ENCODE results near the gene TRPM2. TPM values are rescaled to one million over a fixed set of nuclear protein-coding genes. Genes with fewer than 3 reads are reported as not detected.

Gene TRPM2
- total RNA-seq, 4 donors from 2014 or later = 0.29 to 3.1 (median 1.8) TPM

DNA sequence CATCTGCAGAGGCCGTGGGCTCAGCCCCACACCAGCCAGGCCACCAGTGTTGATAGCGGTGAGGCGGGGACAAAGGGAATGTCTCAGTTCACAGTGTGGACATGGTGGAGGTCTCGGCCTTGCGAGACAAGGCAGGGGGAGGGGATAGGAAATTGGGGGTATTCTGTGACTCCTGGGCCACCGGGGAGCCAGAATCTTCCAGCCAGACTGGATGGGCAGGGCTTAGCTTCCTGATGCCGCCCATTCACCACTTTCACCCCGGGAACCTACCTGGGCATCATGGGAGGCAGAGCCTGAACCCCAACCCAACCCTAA lies 107.0 kb downstream of the TRPM2 start:
- Histone ChIP-seq H3K36me3 (no peaks in the 10 kb centered on the region), H3K4me1 (peaks cover 0 to 3% of the 10 kb centered on the region in 2 donors), H3K9me3 (no peaks in the 10 kb centered on the region), H3K4me3 (no peak overlapping the region), H3K27ac (no peak overlapping the region), H3K27me3 (no peaks in the 10 kb centered on the region)
- no peak for DNase-seq
- TF ChIP-seq, protein P1, sequence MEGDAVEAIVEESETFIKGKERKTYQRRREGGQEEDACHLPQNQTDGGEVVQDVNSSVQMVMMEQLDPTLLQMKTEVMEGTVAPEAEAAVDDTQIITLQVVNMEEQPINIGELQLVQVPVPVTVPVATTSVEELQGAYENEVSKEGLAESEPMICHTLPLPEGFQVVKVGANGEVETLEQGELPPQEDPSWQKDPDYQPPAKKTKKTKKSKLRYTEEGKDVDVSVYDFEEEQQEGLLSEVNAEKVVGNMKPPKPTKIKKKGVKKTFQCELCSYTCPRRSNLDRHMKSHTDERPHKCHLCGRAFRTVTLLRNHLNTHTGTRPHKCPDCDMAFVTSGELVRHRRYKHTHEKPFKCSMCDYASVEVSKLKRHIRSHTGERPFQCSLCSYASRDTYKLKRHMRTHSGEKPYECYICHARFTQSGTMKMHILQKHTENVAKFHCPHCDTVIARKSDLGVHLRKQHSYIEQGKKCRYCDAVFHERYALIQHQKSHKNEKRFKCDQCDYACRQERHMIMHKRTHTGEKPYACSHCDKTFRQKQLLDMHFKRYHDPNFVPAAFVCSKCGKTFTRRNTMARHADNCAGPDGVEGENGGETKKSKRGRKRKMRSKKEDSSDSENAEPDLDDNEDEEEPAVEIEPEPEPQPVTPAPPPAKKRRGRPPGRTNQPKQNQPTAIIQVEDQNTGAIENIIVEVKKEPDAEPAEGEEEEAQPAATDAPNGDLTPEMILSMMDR (IDR thresholded peaks at IDR 0.05) = no peak
- TF ChIP-seq POLR2A (IDR thresholded peaks at IDR 0.05) = no peak
- intact Hi-C loops (cut with DNase I; ENCODE audit: low total_unique reads) = no loop called here

GRCh38 chr21:44461005-44461404 lies 107.6 kb downstream of the TRPM2 start:
- no peak for DNase-seq
- Histone ChIP-seq H3K27ac (no peak overlapping the region), H3K4me3 (no peak overlapping the region), H3K9me3 (no peaks in the 10 kb centered on the region), H3K4me1 (peaks cover 0 to under 1% of the 10 kb centered on the region in 2 donors), H3K36me3 (no peaks in the 10 kb centered on the region), H3K27me3 (no peaks in the 10 kb centered on the region)
- TF ChIP-seq POLR2A (IDR thresholded peaks at IDR 0.05) = no peak
- TF ChIP-seq, protein P1 (IDR thresholded peaks at IDR 0.05) = no peak
- intact Hi-C loops (cut with DNase I; ENCODE audit: low total_unique reads) = no loop called here

- H3K4me1 ChIP-seq = no peaks in the 10 kb centered on the region
- H3K27ac ChIP-seq = no peak overlapping the region
- intact Hi-C loops (cut with DNase I; ENCODE audit: low total_unique reads) = no loop called here
- TF ChIP-seq, protein P1 (IDR thresholded peaks at IDR 0.05) = no peak
- TF ChIP-seq POLR2A (IDR thresholded peaks at IDR 0.05) = no peak
- H3K4me3 ChIP-seq = no peak overlapping the region
- H3K9me3 ChIP-seq = no peaks in the 10 kb centered on the region
- DNase-seq = no peak
- no peaks in the 10 kb centered on the region for H3K36me3 ChIP-seq
- no peaks in the 10 kb centered on the region for H3K27me3 ChIP-seq
Measured at GRCh38 chr21:44461464-44462001, 108.1 kb downstream of the TRPM2 start.

GRCh38 chr21:44462086-44462833 lies 108.8 kb downstream of the TRPM2 start:
- Histone ChIP-seq H3K4me1 (no peaks in the 10 kb centered on the region), H3K27me3 (no peaks in the 10 kb centered on the region), H3K9me3 (no peaks in the 10 kb centered on the region), H3K4me3 (no peak overlapping the region), H3K27ac (no peak overlapping the region), H3K36me3 (no peaks in the 10 kb centered on the region)
- intact Hi-C loops (cut with DNase I; ENCODE audit: low total_unique reads) = no loop called here
- DNase-seq = no peak
- no peak for TF ChIP-seq POLR2A (IDR thresholded peaks at IDR 0.05)
- TF ChIP-seq, protein P1 (IDR thresholded peaks at IDR 0.05) = no peak

GRCh38 chr21:44462834-44463200 lies 109.4 kb downstream of the TRPM2 start:
- Histone ChIP-seq H3K27ac (no peak overlapping the region), H3K4me1 (no peaks in the 10 kb centered on the region), H3K36me3 (no peaks in the 10 kb centered on the region), H3K27me3 (no peaks in the 10 kb centered on the region), H3K9me3 (no peaks in the 10 kb centered on the region), H3K4me3 (no peak overlapping the region)
- intact Hi-C loops (cut with DNase I; ENCODE audit: low total_unique reads) = no loop called here
- TF ChIP-seq POLR2A (IDR thresholded peaks at IDR 0.05) = no peak
- TF ChIP-seq, protein P1 (IDR thresholded peaks at IDR 0.05) = no peak
- no peak for DNase-seq
